IMR-90 (cell line): ENCODE results near the gene RRM1. TPM values are rescaled to one million over a fixed set of nuclear protein-coding genes. Genes with fewer than 3 reads are reported as not detected.

ENCODE experiments used
- ATAC-seq: fragments of 200-7000 bp; cut with Tn5 transposase; 2 replicates; pipeline ENCODE4 v1.9.1; 2020; ENCODE audit warnings: low read depth, mild to moderate bottlenecking, moderate library complexity
- BruUV-seq: library from RNA; stranded (reverse); fragments of 400-500 nt; replicated peaks from 2 replicates; lab custom pipeline; 2021; lab: Mats Ljungman, UMichigan
- CTCF ChIA-PET: fragments of 300-600 bp; formaldehyde crosslinking; extraction: SDS; loops from one replicate; lab custom pipeline; 2021; ENCODE audit warnings: antibody characterized with exemption; lab: Yijun Ruan, JAX
- POLR2A ChIA-PET: fragments of 300-600 bp; sonication (Branson Sonifier 250); formaldehyde crosslinking; loops from one replicate; lab custom pipeline; 2022; ENCODE audit warnings: antibody characterized with exemption; ENCODE audit not compliant: unreplicated experiment; lab: Charles Lee
- DNase-seq: peaks from one replicate; pipeline ENCODE4 v3.0.0; 2013
- H2AFZ ChIP-seq: replicated peaks from 2 replicates; pipeline ENCODE3; 2013; ENCODE audit warnings: low read length, mild to moderate bottlenecking; ENCODE audit not compliant: poor library complexity
- H2AK5ac ChIP-seq: 2 replicates; pipeline ENCODE4 v1.6.1; 2013; ENCODE audit warnings: low read depth, low read length, inconsistent platforms
- H2AK9ac ChIP-seq: replicated peaks from 2 replicates; pipeline ENCODE3; 2013; ENCODE audit warnings: mild to moderate bottlenecking, low read depth, low read length, moderate library complexity; ENCODE audit not compliant: poor library complexity
- H2BK120ac ChIP-seq: 2 replicates; pipeline ENCODE4 v1.6.1; 2013; ENCODE audit warnings: low read depth, low read length, inconsistent platforms
- H2BK15ac ChIP-seq: 3 replicates; pipeline ENCODE4 v1.6.1; 2013; ENCODE audit warnings: low read depth, low read length, inconsistent platforms
- H2BK20ac ChIP-seq: 2 replicates; pipeline ENCODE4 v1.6.1; 2013; ENCODE audit warnings: low read depth, mild to moderate bottlenecking, inconsistent platforms, low read length, moderate library complexity
- H2BK5ac ChIP-seq: 2 replicates; pipeline ENCODE4 v1.6.1; 2013; ENCODE audit warnings: mild to moderate bottlenecking, low read depth, low read length, inconsistent platforms; ENCODE audit not compliant: poor library complexity, severe bottlenecking
- H3K14ac ChIP-seq: replicated peaks from 2 replicates; pipeline ENCODE4 v1.6.1; 2013; ENCODE audit warnings: low read depth, low read length, inconsistent platforms
- H3K18ac ChIP-seq: 2 replicates; pipeline ENCODE4 v1.6.1; 2013; ENCODE audit warnings: low read depth, low read length, control low read depth
- H3K23ac ChIP-seq: 2 replicates; pipeline ENCODE4 v1.6.1; 2013; ENCODE audit warnings: low read depth, low read length, inconsistent platforms
- H3K27ac ChIP-seq: 2 replicates; pipeline ENCODE4 v1.5.1; 2013; ENCODE audit warnings: mild to moderate bottlenecking, control low read depth, low read length; ENCODE audit not compliant: insufficient read depth
- H3K27me3 ChIP-seq: 2 replicates; pipeline ENCODE4 v1.6.1; 2013; ENCODE audit warnings: low read length; ENCODE audit not compliant: control insufficient read depth, insufficient read depth
- H3K36me3 ChIP-seq: 2 replicates; pipeline ENCODE4 v1.6.1; 2013; ENCODE audit warnings: low read length, mixed read lengths; ENCODE audit not compliant: control insufficient read depth, insufficient read depth
- H3K4ac ChIP-seq: 2 replicates; pipeline ENCODE4 v1.6.1; 2013; ENCODE audit warnings: low read depth, low read length, inconsistent platforms
- H3K4me1 ChIP-seq: 2 replicates; pipeline ENCODE4 v1.6.1; 2013; ENCODE audit warnings: low read length, mixed read lengths; ENCODE audit not compliant: control insufficient read depth, insufficient read depth
- H3K4me2 ChIP-seq: 2 replicates; pipeline ENCODE4 v1.6.1; 2013; ENCODE audit warnings: low read depth, mild to moderate bottlenecking, control low read depth, low read length, moderate library complexity
- H3K4me3 ChIP-seq: 2 replicates; pipeline ENCODE4 v1.5.1; 2013; ENCODE audit warnings: low read depth, mild to moderate bottlenecking, control low read depth, low read length, moderate library complexity; ENCODE audit not compliant: insufficient read depth
- H3K56ac ChIP-seq: 2 replicates; pipeline ENCODE4 v1.6.1; 2013; ENCODE audit warnings: low read length, inconsistent platforms; ENCODE audit not compliant: insufficient read depth; ENCODE audit errors: extremely low read depth
- H3K79me1 ChIP-seq, 2 experiments: 2 replicates each; pipeline ENCODE4 v1.6.1; 2013; ENCODE audit warnings: low read length in 2 of 2, inconsistent platforms in 1 of 2, low read depth in 1 of 2
- H3K9ac ChIP-seq: 2 replicates; pipeline ENCODE4 v1.6.1; 2013; ENCODE audit warnings: low read depth, low read length, control low read depth
- H3K9me1 ChIP-seq: 2 replicates; pipeline ENCODE4 v1.6.1; 2013; ENCODE audit warnings: low read length, inconsistent platforms; ENCODE audit not compliant: insufficient read depth
- H3K9me3 ChIP-seq: 2 replicates; pipeline ENCODE4 v1.6.1; 2013; ENCODE audit warnings: low read length; ENCODE audit not compliant: control insufficient read depth, insufficient read depth
- H4K20me1 ChIP-seq: 2 replicates; pipeline ENCODE4 v1.6.1; 2013; ENCODE audit warnings: low read length, inconsistent platforms; ENCODE audit not compliant: insufficient read depth
- H4K5ac ChIP-seq: 2 replicates; pipeline ENCODE4 v1.6.1; 2013; ENCODE audit warnings: mild to moderate bottlenecking, low read depth, low read length, control low read depth
- H4K8ac ChIP-seq, 2 experiments: 2 replicates each; pipeline ENCODE4 v1.6.1; 2013; ENCODE audit warnings: low read depth in 2 of 2, low read length in 2 of 2, control low read depth in 1 of 2, inconsistent platforms in 1 of 2
- H4K91ac ChIP-seq: 2 replicates; pipeline ENCODE4 v1.6.1; 2013; ENCODE audit warnings: low read depth, low read length, inconsistent platforms; ENCODE audit not compliant: insufficient read depth
- CEBPB ChIP-seq: IDR thresholded peaks from 2 replicates; pipeline ENCODE4 v1.6.1; 2012; ENCODE audit warnings: low read depth, low read length, improper control_type of control experiment
- WGBS, 2 experiments: methylation state at CpG; one replicate each; pipeline versions ENCODE4 v1.1.5 to v1.1.7; 2013; ENCODE audit warnings: missing lambda C conversion rate in 2 of 2; ENCODE audit not compliant: insufficient read length in 1 of 2; ENCODE audit errors: extremely low coverage in 2 of 2; 5-methylcytosine and 5-hydroxymethylcytosine counted together
- dilution Hi-C: fragments of 300-500 bp; cut with HindIII; formaldehyde crosslinking; loops from one replicate; pipeline ENCODE4 v1.14.3; 2018; ENCODE audit warnings: low sequenced_read_pairs; ENCODE audit not compliant: unreplicated experiment
- in situ Hi-C: fragments of 300-500 bp; cut with MboI; formaldehyde crosslinking; loops from 3 replicates; pipeline ENCODE4 v1.14.3; 2019; ENCODE audit warnings: low sequenced_read_pairs, inconsistent platforms, mixed read lengths
- intact Hi-C: fragments of 100-400 bp; cut with micrococcal nuclease; formaldehyde crosslinking; loops from 2 replicates; pipeline ENCODE4 v1.10.0; 2022
- polyA plus RNA-seq, 3 experiments: library from polyadenylated mRNA; depleted of rRNA; stranded (reverse); fragments of >200 nt; gene quantifications; 2 replicates each; pipeline ENCODE4 v1.2.3, GENCODE V29; 2012; ENCODE audit warnings: low replicate concordance in 1 of 3
- total RNA-seq: library from RNA; depleted of rRNA; stranded (reverse); fragments of >200 nt; gene quantifications from 2 replicates; pipeline ENCODE4 v1.2.3, GENCODE V29; 2012

The RRM1 gene
- total and polyA plus RNA-seq, 2 of the 4 experiments (the other 2 are of a cell fraction) = 55.1 to 183 TPM

- Histone ChIP-seq H2AK5ac (no peak overlapping the region), H3K79me1 (peaks cover 3 to 13% of the 10 kb centered on the region in 2 experiments), H3K4me3 (no peak overlapping the region), H3K4me1 (peaks cover 4% of the 10 kb centered on the region; the same call in 1 of the 2 replicates), H3K18ac (no peak overlapping the region), H2AK9ac (no peak overlapping the region), H4K20me1 (no peaks in the 10 kb centered on the region), H3K27me3 (no peaks in the 10 kb centered on the region), H3K27ac (no peak overlapping the region), H3K4ac (no peak overlapping the region), H2BK15ac (no peak overlapping the region), H4K5ac (no peak overlapping the region), H3K36me3 (peaks cover 16% of the 10 kb centered on the region), H2AFZ (no peak overlapping the region), H2BK20ac (no peak overlapping the region), H4K91ac (no peak overlapping the region), H2BK5ac (no peak overlapping the region), H3K9me1 (peaks cover 2% of the 10 kb centered on the region; the same call in 1 of the 2 replicates), H4K8ac (no peak overlapping the region), H3K9me3 (0 out of 2 replicates have a peak, but pooled peaks cover 2% of the 10 kb centered on the region), H3K23ac (no peak overlapping the region), H3K14ac (no peak overlapping the region), H3K4me2 (no peak overlapping the region), H3K56ac (no peak overlapping the region), H2BK120ac (no peak overlapping the region), H3K9ac (no peak overlapping the region)
- BruUV-seq = no TSS peak
- WGBS, 2 experiments = no CpG with 5 or more reads among the region's 1 CpG
- dilution Hi-C loops = no loop called here
- intact Hi-C loops = no loop called here
- in situ Hi-C loops = no loop called here
- ChIA-PET POLR2A (no interaction called here), CTCF (no interaction called here)
- TF ChIP-seq CEBPB = no peak
- no peak for DNase-seq
- no peak for ATAC-seq
Measured at GRCh38 chr11:4138497-4138896, 43.9 kb downstream of the RRM1 start.
